ENCODE results near the gene SNAP91.

SNAP91 gene

DNA sequence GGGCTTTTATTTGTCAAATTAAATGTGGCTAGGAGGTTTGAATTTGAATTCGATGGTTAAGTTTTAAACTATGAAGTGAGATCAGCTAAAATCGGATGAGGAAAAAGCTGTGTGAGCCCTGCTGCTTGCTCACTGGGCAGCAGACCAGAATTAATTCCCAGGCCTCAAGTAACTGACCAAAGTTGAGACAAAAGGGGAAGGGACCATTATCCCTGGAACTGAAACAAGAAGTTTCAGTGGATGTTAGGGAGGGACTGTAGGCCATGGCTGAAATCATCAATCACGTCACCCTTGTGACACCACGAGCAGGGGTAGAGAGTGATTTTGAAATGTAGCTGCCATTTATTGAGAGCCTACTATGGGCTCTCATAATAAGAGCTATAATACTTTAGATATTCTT lies 203.5 kb downstream of the SNAP91 start:
- H3K27me3 ChIP-seq (replicated peaks; ENCODE audit: control insufficient read depth, insufficient read depth, low read length), result no peaks in the 10 kb centered on the region
- no peaks in the 10 kb centered on the region for H3K36me3 ChIP-seq (ENCODE audit: control insufficient read depth, insufficient read depth, low read length)
- no peak for DNase-seq (ENCODE audit: extremely low read depth, insufficient read length)
- no peak overlapping the region for H3K4me3 ChIP-seq (replicated peaks; ENCODE audit: low read depth, low read length)
- TF ChIP-seq CTCF (IDR thresholded peaks at IDR 0.05; ENCODE audit: insufficient read depth, low read length, poor library complexity, severe bottlenecking), result no peak
